ENCODE data around the gene PTRH2. TPM values are rescaled to one million over a fixed set of nuclear protein-coding genes. Genes with fewer than 3 reads are reported as not detected.
A peak's percentile ranks its signal among the peaks of the same experiment; 100 is the strongest.
"Not testable (repeated sequence)": the region's sequence is repeated elsewhere in the genome, so short reads cannot be mapped to it uniquely, and the experiment has no call there.

PTRH2 gene
- 10 to 100 TPM; 15.3 to 15.5 TPM for total RNA-seq

DNA sequence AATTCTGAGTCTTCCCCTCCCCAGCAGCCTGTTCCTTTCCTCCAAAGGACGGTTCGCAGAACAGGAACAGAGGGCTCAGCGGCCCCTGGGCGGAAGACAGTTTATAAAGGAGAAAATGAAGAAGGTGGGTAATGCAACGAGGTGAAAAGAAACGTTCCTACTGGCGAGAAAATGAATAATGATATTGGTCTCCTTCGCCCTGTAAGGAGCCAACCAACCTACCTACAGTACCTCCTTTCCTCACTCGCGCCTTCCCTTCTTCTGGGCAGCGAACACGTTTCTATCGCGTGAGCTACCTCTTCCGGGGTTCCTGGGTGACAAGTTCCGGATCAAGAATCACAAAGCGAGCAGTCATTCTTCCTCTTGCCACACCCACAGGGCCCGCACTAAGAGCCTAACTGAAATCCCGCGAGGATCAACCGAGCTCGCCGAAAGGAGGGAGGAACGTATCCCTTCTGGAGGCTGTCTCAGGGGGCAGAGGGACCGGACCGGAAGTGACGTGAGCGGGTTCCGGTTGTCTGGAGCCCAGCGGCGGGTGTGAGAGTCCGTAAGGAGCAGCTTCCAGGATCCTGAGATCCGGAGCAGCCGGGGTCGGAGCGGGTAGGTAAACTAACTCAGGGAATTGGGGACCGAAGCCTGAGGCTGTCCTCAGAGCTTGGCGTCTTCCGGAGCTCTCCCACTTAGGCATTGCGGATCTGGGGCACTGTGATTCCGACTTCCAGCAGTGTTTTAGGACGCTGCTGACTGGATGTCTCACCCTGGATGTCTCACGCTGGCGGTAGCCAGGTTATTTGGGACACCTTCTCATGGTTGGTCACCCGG is at the start of gene PTRH2, which contains the start of gene VMP1:
PTRH2 (minus strand) TSS at position 282 of the 822 bp plus-strand sequence. CDS start 9,452 bp downstream, outside the sequence.
VMP1 (plus strand) TSS at position 506 of the 822 bp plus-strand sequence. CDS start 23,793 bp downstream, outside the sequence.
- DNase-seq (peak; percentile 98 to 99 (median 98)), ATAC-seq (peak; percentile 100)
- peak within 1 kb of the TSS; percentile 89 to 96 (median 94) for H3K27ac ChIP-seq
- WGBS, 2 donors, result 1% methylated on average over 25 to 45 of the region's 45 CpGs
- no peaks in the 10 kb centered on the region for H3K27me3 ChIP-seq
- intact Hi-C loops (cut with DNase I), result no loop called here
- H3K9me3 ChIP-seq, result no peaks in the 10 kb centered on the region
- H3K4me1 ChIP-seq, result peaks cover 45% of the 10 kb centered on the region
- H3K36me3 ChIP-seq (replicated peaks in 1 of 2; ENCODE audit: insufficient read depth in 1 of 2, low read depth in 2 of 2), result no peaks in the 10 kb centered on the region
- H3K4me3 ChIP-seq, result peak within 1 kb of the TSS; percentile 77 to 83
- TF ChIP-seq POLR2A (IDR thresholded peaks at IDR 0.05) (peak; percentile 36 to 92 (median 90)), CTCF (IDR thresholded peaks at IDR 0.05) (peak in 2 of 7 experiments; percentile 4 to 7)

DNA sequence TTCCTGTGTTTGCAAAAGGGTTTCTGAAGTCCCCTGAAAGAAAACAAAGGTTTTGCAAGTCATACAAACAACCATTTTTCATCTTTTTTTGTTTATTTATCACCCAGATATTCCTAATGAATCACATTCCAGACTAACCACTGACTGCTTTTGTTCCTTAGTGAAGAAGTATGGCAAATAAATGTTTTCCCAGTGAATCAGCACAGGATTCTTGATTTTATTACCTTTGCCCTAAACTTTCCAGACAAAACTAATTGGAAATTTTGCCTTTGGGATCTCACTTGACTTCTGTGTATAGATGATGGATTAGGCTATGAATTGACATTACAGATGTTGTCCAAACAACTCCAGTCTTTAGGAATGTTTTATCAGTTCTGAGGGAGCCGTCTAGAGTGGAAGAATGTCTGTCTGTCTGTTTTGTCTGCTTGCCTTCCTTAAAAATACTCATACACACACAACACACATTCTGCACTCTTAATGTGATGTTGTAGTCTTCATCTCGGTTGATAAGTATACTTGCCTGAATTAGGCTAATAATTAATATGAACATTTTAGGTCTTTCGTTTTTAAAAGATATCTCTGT is 49.1 kb upstream of the PTRH2 start:
- Histone ChIP-seq H3K4me3 (no peak overlapping the region), H3K36me3 (replicated peaks in 1 of 2; ENCODE audit: insufficient read depth in 1 of 2, low read depth in 2 of 2) (no peaks in the 10 kb centered on the region), H3K27ac (peak overlapping the region; percentile 57 to 79 (median 62)), H3K9me3 (no peaks in the 10 kb centered on the region), H3K4me1 (peaks cover 29% of the 10 kb centered on the region), H3K27me3 (no peaks in the 10 kb centered on the region)
- 18 to 22% methylated on average over 3 of the region's 3 CpGs for WGBS, 2 donors
- ATAC-seq (no peak), DNase-seq (no peak)
- intact Hi-C loops (cut with DNase I), result no loop called here
- TF ChIP-seq POLR2A (IDR thresholded peaks at IDR 0.05) (no peak), CTCF (IDR thresholded peaks at IDR 0.05) (no peak)

GRCh38 chr17:59755069-59755468 is 47.8 kb upstream of the PTRH2 start:
- H3K4me3 ChIP-seq; intact Hi-C loops (cut with DNase I); H3K36me3 ChIP-seq (replicated peaks in 1 of 2; ENCODE audit: insufficient read depth in 1 of 2, low read depth in 2 of 2); H3K27me3 ChIP-seq; DNase-seq; ATAC-seq; H3K9me3 ChIP-seq: not testable (repeated sequence)
- peak overlapping the region in 3 of 4 donors; percentile 25 to 79 (median 47) for H3K27ac ChIP-seq
- peaks cover 27% of the 10 kb centered on the region for H3K4me1 ChIP-seq
- WGBS, 2 donors, result 96 to 97% methylated on average over 12 of the region's 12 CpGs

- intact Hi-C loops (cut with DNase I), result no loop called here
- peaks cover 27% of the 10 kb centered on the region for H3K4me1 ChIP-seq
- H3K27ac ChIP-seq, result peak overlapping the region in 3 of 4 donors; percentile 25 to 79 (median 47)
- TF ChIP-seq CTCF (IDR thresholded peaks at IDR 0.05) (no peak), POLR2A (IDR thresholded peaks at IDR 0.05) (no peak)
- H3K9me3 ChIP-seq, result no peaks in the 10 kb centered on the region
- no peak for DNase-seq
- no peak for ATAC-seq
- H3K4me3 ChIP-seq, result no peak overlapping the region
- no peaks in the 10 kb centered on the region for H3K27me3 ChIP-seq
- no peaks in the 10 kb centered on the region for H3K36me3 ChIP-seq (replicated peaks in 1 of 2; ENCODE audit: insufficient read depth in 1 of 2, low read depth in 2 of 2)
These were observed 47.3 kb upstream of the PTRH2 start for GRCh38 chr17:59754552-59754951.
